NCI-H774 (cell line): Measurements from ENCODE around the gene GPATCH11.

Experiments
- DNase-seq: peaks from one replicate; lab custom pipeline; 2025; lab: John Stamatoyannopoulos, UW

The GPATCH11 gene

GRCh38 chr2:37083873-37084794 is at the start of gene GPATCH11, which contains the start of gene HEATR5B:
GPATCH11 (plus strand) TSS chr2:37084518; CDS start chr2:37088382, 3,864 bp downstream.
HEATR5B (minus strand) TSS chr2:37084372; CDS start chr2:37083414, 958 bp downstream.
- DNase-seq, result peak; percentile 95

- no peak for DNase-seq
These were observed 46.5 kb upstream of the GPATCH11 start for GRCh38 chr2:37037771-37038170.

- no peak for DNase-seq
These were observed 44.7 kb upstream of the GPATCH11 start for GRCh38 chr2:37039580-37039979.

- no peak for DNase-seq
These were observed 31.6 kb upstream of the GPATCH11 start for GRCh38 chr2:37052600-37053332.

GRCh38 chr2:37059841-37060240 is 24.5 kb upstream of the GPATCH11 start:
- DNase-seq, result no peak

GRCh38 chr2:37060446-37060845 is 23.9 kb upstream of the GPATCH11 start:
- no peak for DNase-seq

- DNase-seq, result no peak
These were observed 23.2 kb upstream of the GPATCH11 start for GRCh38 chr2:37061013-37061711.

- no peak for DNase-seq
These were observed 22.5 kb upstream of the GPATCH11 start for GRCh38 chr2:37061776-37062175.

- no peak for DNase-seq
These were observed 15.6 kb upstream of the GPATCH11 start for GRCh38 chr2:37068686-37069085.

- DNase-seq, result no peak
These were observed 13.4 kb upstream of the GPATCH11 start for GRCh38 chr2:37070931-37071330.

- DNase-seq, result no peak
These were observed 4.1 kb upstream of the GPATCH11 start for GRCh38 chr2:37080266-37080665.

GRCh38 chr2:37080689-37081088 is 3.6 kb upstream of the GPATCH11 start:
- no peak for DNase-seq

GRCh38 chr2:37084797-37085196 is 479 bp downstream of the GPATCH11 start:
- no peak for DNase-seq

GRCh38 chr2:37085731-37086147 is 1.4 kb downstream of the GPATCH11 start:
- DNase-seq, result no peak

GRCh38 chr2:37090019-37090477 is 5.7 kb downstream of the GPATCH11 start:
- DNase-seq, result no peak

GRCh38 chr2:37091873-37092272 is 7.6 kb downstream of the GPATCH11 start:
- no peak for DNase-seq

GRCh38 chr2:37096568-37096967 is 12.2 kb downstream of the GPATCH11 start:
- DNase-seq, result no peak

- no peak for DNase-seq
These were observed 14.2 kb downstream of the GPATCH11 start for GRCh38 chr2:37098416-37099118.

- no peak for DNase-seq
These were observed 15.7 kb downstream of the GPATCH11 start for GRCh38 chr2:37100054-37100453.

- no peak for DNase-seq
These were observed 18.3 kb downstream of the GPATCH11 start for GRCh38 chr2:37102588-37102987.

- no peak for DNase-seq
These were observed 19.9 kb downstream of the GPATCH11 start for GRCh38 chr2:37104178-37104577.

- DNase-seq, result no peak
These were observed 20.8 kb downstream of the GPATCH11 start for GRCh38 chr2:37105150-37105549.
